Thoracic aorta (tissue), 2 donors: ENCODE results near the gene KLHL24. TPM values are rescaled to one million over a fixed set of nuclear protein-coding genes. Genes with fewer than 3 reads are reported as not detected.
"Not testable (repeated sequence)": the region's sequence is repeated elsewhere in the genome, so short reads cannot be mapped to it uniquely, and the experiment has no call there.

Experiments used
- ATAC-seq: fragments of 150-250 bp; one replicate; pipeline ENCODE4 v1.8.0; 2017; ENCODE audit warnings: low read depth; ENCODE audit not compliant: insufficient number of reproducible peaks, low FRiP score
- DNase-seq: peaks from one replicate; pipeline ENCODE4 v3.0.0-alpha.2; 2020; ENCODE audit warnings: low spot score
- H3K27ac ChIP-seq, 2 donors: fragments of 200-600 bp; sonication (generic); 1 replicate in 1 of 2; 2 replicates in 1 of 2; pipeline ENCODE4 v1.5.1; 2016; ENCODE audit warnings: mild to moderate bottlenecking in 2 of 2, moderate library complexity in 2 of 2
- H3K27me3 ChIP-seq: fragments of 200-600 bp; sonication (generic); replicated peaks from 2 replicates; pipeline ENCODE4 v1.6.0; 2016; ENCODE audit warnings: mild to moderate bottlenecking; ENCODE audit not compliant: insufficient read depth
- H3K36me3 ChIP-seq: fragments of 200-600 bp; sonication (generic); one replicate; pipeline ENCODE4 v1.5.1; 2016
- H3K4me1 ChIP-seq, 2 donors: fragments of 200-600 bp; sonication (generic); 1 replicate in 1 of 2; 2 replicates in 1 of 2; pipeline versions ENCODE4 v1.5.1 to v1.6.0; 2016; ENCODE audit warnings: low read depth in 2 of 2, mild to moderate bottlenecking in 1 of 2; ENCODE audit not compliant: control insufficient read depth in 1 of 2
- H3K4me3 ChIP-seq: fragments of 200-600 bp; sonication (generic); 2 replicates; pipeline ENCODE4 v1.5.1; 2016; ENCODE audit warnings: mild to moderate bottlenecking
- H3K9me3 ChIP-seq: fragments of 200-600 bp; sonication (generic); 2 replicates; pipeline ENCODE4 v1.5.1; 2016
- CTCF ChIP-seq: fragments of 200-600 bp; sonication (generic); IDR thresholded peaks from one replicate; pipeline ENCODE4 v1.5.1; 2019; ENCODE audit warnings: antibody characterized with exemption
- total RNA-seq, 2 donors: library from RNA; depleted of rRNA; stranded (reverse); fragments of >200 nt; gene quantifications; one replicate each; pipeline versions ENCODE4 v1.1.0 to v1.2.3, GENCODE V29; 2016

Gene KLHL24
- total RNA-seq, 2 donors from 2014 or later = 42.6 to 91.7 TPM

- H3K36me3 ChIP-seq = no peaks in the 10 kb centered on the region
- H3K4me3 ChIP-seq = no peak overlapping the region
- no peak overlapping the region for H3K27ac ChIP-seq
- no peak for TF ChIP-seq CTCF
- no peak for DNase-seq
- ATAC-seq = no peak
- no peaks in the 10 kb centered on the region for H3K4me1 ChIP-seq
- H3K27me3 ChIP-seq = no peaks in the 10 kb centered on the region
- H3K9me3 ChIP-seq = peaks cover 4% of the 10 kb centered on the region
Observed at GRCh38 chr3:183592821-183593220, 42.6 kb upstream of the KLHL24 start.

- DNase-seq (no peak), ATAC-seq (no peak)
- Histone ChIP-seq H3K4me3 (no peak overlapping the region), H3K27ac (no peak overlapping the region), H3K36me3 (no peaks in the 10 kb centered on the region), H3K27me3 (no peaks in the 10 kb centered on the region), H3K9me3 (peaks cover 9% of the 10 kb centered on the region), H3K4me1 (no peaks in the 10 kb centered on the region)
- no peak for TF ChIP-seq CTCF
Observed at GRCh38 chr3:183594636-183595035, 40.8 kb upstream of the KLHL24 start.

GRCh38 chr3:183597959-183598358 is 37.5 kb upstream of the KLHL24 start:
- ATAC-seq (no peak), DNase-seq (no peak)
- peaks cover 9% of the 10 kb centered on the region for H3K9me3 ChIP-seq
- no peak overlapping the region for H3K27ac ChIP-seq
- TF ChIP-seq CTCF = no peak
- no peaks in the 10 kb centered on the region for H3K27me3 ChIP-seq
- no peaks in the 10 kb centered on the region for H3K4me1 ChIP-seq
- no peaks in the 10 kb centered on the region for H3K36me3 ChIP-seq
- H3K4me3 ChIP-seq = no peak overlapping the region

GRCh38 chr3:183611326-183611725 is 24.1 kb upstream of the KLHL24 start:
- not testable (repeated sequence) for DNase-seq, H3K27me3 ChIP-seq, H3K4me1 ChIP-seq, H3K27ac ChIP-seq, ATAC-seq, H3K36me3 ChIP-seq, H3K9me3 ChIP-seq, H3K4me3 ChIP-seq

- H3K4me1 ChIP-seq = no peaks in the 10 kb centered on the region
- no peak for TF ChIP-seq CTCF
- ATAC-seq = no peak
Observed at GRCh38 chr3:183613366-183614285, 21.8 kb upstream of the KLHL24 start.

More at GRCh38 chr3:183613366-183614285, 21.8 kb upstream of the KLHL24 start:
- Histone ChIP-seq H3K27ac (no peak overlapping the region), H3K27me3 (no peaks in the 10 kb centered on the region), H3K36me3 (no peaks in the 10 kb centered on the region), H3K4me3 (no peak overlapping the region), H3K9me3 (no peaks in the 10 kb centered on the region)
- no peak for DNase-seq
